GM21786 (cell line): ENCODE measurements around the gene CHMP6.

Experiments used
- ATAC-seq: cut with Tn5 transposase; IDR thresholded peaks from one replicate; pipeline ENCODE4 v1.9.1; 2021; ENCODE audit not compliant: unreplicated experiment

CHMP6 gene

GRCh38 chr17:80956321-80957190 is 35.1 kb upstream of the CHMP6 start:
- ATAC-seq: no peak

- no peak for ATAC-seq
Observed at GRCh38 chr17:80957461-80957941, 34.1 kb upstream of the CHMP6 start.

- ATAC-seq: no peak
Observed at GRCh38 chr17:80959330-80960036, 32.2 kb upstream of the CHMP6 start.

- ATAC-seq: no peak
Observed at GRCh38 chr17:80960037-80960796, 31.4 kb upstream of the CHMP6 start.

GRCh38 chr17:80960797-80961452 is 30.7 kb upstream of the CHMP6 start:
- no peak for ATAC-seq

- no peak for ATAC-seq
Observed at GRCh38 chr17:80961541-80962330, 29.9 kb upstream of the CHMP6 start.

GRCh38 chr17:80962356-80963329 is 29.0 kb upstream of the CHMP6 start:
- no peak for ATAC-seq

- no peak for ATAC-seq
Observed at GRCh38 chr17:80963812-80964543, 27.7 kb upstream of the CHMP6 start.

- no peak for ATAC-seq
Observed at GRCh38 chr17:80964544-80964856, 27.1 kb upstream of the CHMP6 start.

- ATAC-seq: no peak
Observed at GRCh38 chr17:80964859-80965580, 26.6 kb upstream of the CHMP6 start.

GRCh38 chr17:80965606-80966005 is 26.0 kb upstream of the CHMP6 start:
- ATAC-seq: no peak

GRCh38 chr17:80967404-80967872 is 24.2 kb upstream of the CHMP6 start:
- ATAC-seq: no peak

- no peak for ATAC-seq
Observed at GRCh38 chr17:80968602-80969029, 23.0 kb upstream of the CHMP6 start.

- no peak for ATAC-seq
Observed at GRCh38 chr17:80969030-80969673, 22.5 kb upstream of the CHMP6 start.

- no peak for ATAC-seq
Observed at GRCh38 chr17:80969674-80970043, 22.0 kb upstream of the CHMP6 start.

GRCh38 chr17:80970044-80970761 is 21.4 kb upstream of the CHMP6 start:
- ATAC-seq: no peak
